HepG2 (cell line): ENCODE results near the gene PLCB4.

ENCODE experiments used
- CENPT ChIP-seq: sonication (generic); formaldehyde crosslinking; IDR thresholded peaks from 2 replicates; pipeline ENCODE4 v1.8.0; 2022; ENCODE audit warnings: low read depth, mild to moderate bottlenecking, moderate library complexity, missing genetic modification reagents
- CERS6 ChIP-seq: sonication (generic); formaldehyde crosslinking; IDR thresholded peaks from 2 replicates; pipeline ENCODE4 v1.5.0; 2020; ENCODE audit warnings: missing genetic modification reagents
- CTCF ChIP-seq: sonication (generic); formaldehyde crosslinking; IDR thresholded peaks from 2 replicates; pipeline ENCODE4 v1.5.0; 2020; ENCODE audit warnings: mild to moderate bottlenecking, missing genetic modification reagents, moderate library complexity
- EZH2 ChIP-seq: conservative IDR thresholded peaks from 2 replicates; pipeline ENCODE4 v1.6.1; 2012; ENCODE audit warnings: mild to moderate bottlenecking, low read depth, low read length, moderate library complexity
- GTF2F1 ChIP-seq: fragments of 150-350 bp; IDR thresholded peaks from 2 replicates; pipeline ENCODE4 v1.6.1; 2014; ENCODE audit warnings: low read length
- ISX ChIP-seq: sonication (generic); formaldehyde crosslinking; conservative IDR thresholded peaks from 2 replicates; pipeline ENCODE4 v1.5.0; 2020; ENCODE audit warnings: missing genetic modification reagents
- MYC ChIP-seq: sonication (generic); formaldehyde crosslinking; IDR thresholded peaks from 2 replicates; pipeline ENCODE4 v1.9.0; 2021; ENCODE audit warnings: missing genetic modification reagents, borderline replicate concordance
- NPAS2 ChIP-seq: sonication (generic); formaldehyde crosslinking; IDR thresholded peaks from 2 replicates; pipeline ENCODE4 v1.8.0; 2022; ENCODE audit warnings: mild to moderate bottlenecking, missing genetic modification reagents, borderline replicate concordance
- SRSF1 ChIP-seq: fragments of 200-400 bp; formaldehyde crosslinking; optimal IDR thresholded peaks from 2 replicates; pipeline ENCODE3; 2017; ENCODE audit warnings: mild to moderate bottlenecking, low read depth, low read length, moderate library complexity
- TBX3 ChIP-seq: fragments of 450-650 bp; IDR thresholded peaks from 2 replicates; pipeline ENCODE4 v1.6.1; 2017; ENCODE audit warnings: antibody characterized with exemption, mild to moderate bottlenecking, inconsistent platforms, borderline replicate concordance
- TEAD2 ChIP-seq: sonication (generic); formaldehyde crosslinking; IDR thresholded peaks from 2 replicates; pipeline ENCODE4 v1.9.0; 2021; ENCODE audit warnings: missing genetic modification reagents
- TRIM24 ChIP-seq: sonication (generic); formaldehyde crosslinking; IDR thresholded peaks from 2 replicates; pipeline ENCODE4 v1.8.0; 2022; ENCODE audit warnings: mild to moderate bottlenecking, missing genetic modification reagents
- ZNF24 ChIP-seq: fragments of 450-650 bp; IDR thresholded peaks from 2 replicates; pipeline ENCODE4 v1.6.1; 2017; ENCODE audit warnings: antibody characterized with exemption, mild to moderate bottlenecking
- ZNF687 ChIP-seq: sonication (generic); formaldehyde crosslinking; IDR thresholded peaks from 2 replicates; pipeline ENCODE4 v1.5.1; 2020; ENCODE audit warnings: mild to moderate bottlenecking, missing genetic modification reagents, moderate library complexity

- TF ChIP-seq TBX3 (no peak), EZH2 (no peak), ISX (CRISPR knock-in tag) (no peak), MYC (CRISPR knock-in tag) (no peak), NPAS2 (CRISPR knock-in tag) (no peak), ZNF687 (CRISPR knock-in tag) (no peak), SRSF1 (no peak), CERS6 (CRISPR knock-in tag) (no peak), TRIM24 (CRISPR knock-in tag) (no peak), TEAD2 (CRISPR knock-in tag) (no peak), GTF2F1 (no peak), CTCF (no peak), CENPT (CRISPR knock-in tag) (no peak), ZNF24 (no peak)
Measured at GRCh38 chr20:9478771-9479170, 409.9 kb downstream of the PLCB4 start.
